Measurements from ENCODE around the gene PON2. TPM values are rescaled to one million over a fixed set of nuclear protein-coding genes. Genes with fewer than 3 reads are reported as not detected.

Gene PON2
- total and polyA plus RNA-seq, 2 of the 13 experiments (the other 11 are each of a cell fraction or from before 2014, with no cell fraction given), result 202 to 217 TPM

DNA sequence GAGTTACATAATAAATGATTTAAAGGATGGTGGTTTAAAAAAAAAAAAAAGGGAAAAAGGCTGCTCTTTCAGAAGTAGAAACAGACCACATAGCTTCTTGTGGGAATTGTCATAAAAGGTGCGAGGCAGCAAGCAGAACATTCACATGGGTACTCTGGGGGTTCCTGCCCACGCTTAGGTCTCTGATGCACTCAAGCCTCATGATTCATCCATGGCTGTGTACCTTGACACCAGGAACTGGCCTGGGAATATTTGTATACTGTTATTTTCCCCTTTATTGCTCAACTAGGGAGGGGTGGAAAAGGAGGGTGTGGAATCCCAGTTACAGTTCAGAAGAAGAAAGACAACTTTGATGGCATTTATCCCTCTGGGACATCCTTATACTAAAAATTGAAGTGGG is 4.0 kb downstream of the PON2 start (continued):
- no peak for TF ChIP-seq NFRKB (IDR thresholded peaks at IDR 0.05)
- peak; percentile 80; the same call in 1 of the 2 replicates for TF ChIP-seq ZNF644 (CRISPR knock-in tag; IDR thresholded peaks at IDR 0.05; ENCODE audit: low read depth)
- peak; percentile 60; the same call in 1 of the 2 replicates for TF ChIP-seq MED1 (CRISPR knock-in tag; IDR thresholded peaks at IDR 0.05)
- no peak for TF ChIP-seq ZBTB7A (CRISPR knock-in tag; IDR thresholded peaks at IDR 0.05)
- TF ChIP-seq, protein P1, sequence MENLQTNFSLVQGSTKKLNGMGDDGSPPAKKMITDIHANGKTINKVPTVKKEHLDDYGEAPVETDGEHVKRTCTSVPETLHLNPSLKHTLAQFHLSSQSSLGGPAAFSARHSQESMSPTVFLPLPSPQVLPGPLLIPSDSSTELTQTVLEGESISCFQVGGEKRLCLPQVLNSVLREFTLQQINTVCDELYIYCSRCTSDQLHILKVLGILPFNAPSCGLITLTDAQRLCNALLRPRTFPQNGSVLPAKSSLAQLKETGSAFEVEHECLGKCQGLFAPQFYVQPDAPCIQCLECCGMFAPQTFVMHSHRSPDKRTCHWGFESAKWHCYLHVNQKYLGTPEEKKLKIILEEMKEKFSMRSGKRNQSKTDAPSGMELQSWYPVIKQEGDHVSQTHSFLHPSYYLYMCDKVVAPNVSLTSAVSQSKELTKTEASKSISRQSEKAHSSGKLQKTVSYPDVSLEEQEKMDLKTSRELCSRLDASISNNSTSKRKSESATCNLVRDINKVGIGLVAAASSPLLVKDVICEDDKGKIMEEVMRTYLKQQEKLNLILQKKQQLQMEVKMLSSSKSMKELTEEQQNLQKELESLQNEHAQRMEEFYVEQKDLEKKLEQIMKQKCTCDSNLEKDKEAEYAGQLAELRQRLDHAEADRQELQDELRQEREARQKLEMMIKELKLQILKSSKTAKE (CRISPR knock-in tag; IDR thresholded peaks at IDR 0.05; ENCODE audit: borderline replicate concordance), result no peak
- peak; percentile 32; the same call in 1 of the 3 replicates for TF ChIP-seq MXI1 (IDR thresholded peaks at IDR 0.05; ENCODE audit: borderline replicate concordance, low read depth, low read length)
- TF ChIP-seq, protein P2, sequence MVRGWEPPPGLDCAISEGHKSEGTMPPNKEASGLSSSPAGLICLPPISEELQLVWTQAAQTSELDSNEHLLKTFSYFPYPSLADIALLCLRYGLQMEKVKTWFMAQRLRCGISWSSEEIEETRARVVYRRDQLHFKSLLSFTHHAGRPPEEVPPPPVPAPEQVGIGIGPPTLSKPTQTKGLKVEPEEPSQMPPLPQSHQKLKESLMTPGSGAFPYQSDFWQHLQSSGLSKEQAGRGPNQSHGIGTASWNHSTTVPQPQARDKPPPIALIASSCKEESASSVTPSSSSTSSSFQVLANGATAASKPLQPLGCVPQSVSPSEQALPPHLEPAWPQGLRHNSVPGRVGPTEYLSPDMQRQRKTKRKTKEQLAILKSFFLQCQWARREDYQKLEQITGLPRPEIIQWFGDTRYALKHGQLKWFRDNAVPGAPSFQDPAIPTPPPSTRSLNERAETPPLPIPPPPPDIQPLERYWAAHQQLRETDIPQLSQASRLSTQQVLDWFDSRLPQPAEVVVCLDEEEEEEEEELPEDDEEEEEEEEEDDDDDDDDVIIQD (CRISPR knock-in tag; IDR thresholded peaks at IDR 0.05; ENCODE audit: low read depth), result peak; percentile 61; the same call in 1 of the 2 replicates
- no peak for TF ChIP-seq MEIS2 (CRISPR knock-in tag; IDR thresholded peaks at IDR 0.05)
- TF ChIP-seq, protein P3, sequence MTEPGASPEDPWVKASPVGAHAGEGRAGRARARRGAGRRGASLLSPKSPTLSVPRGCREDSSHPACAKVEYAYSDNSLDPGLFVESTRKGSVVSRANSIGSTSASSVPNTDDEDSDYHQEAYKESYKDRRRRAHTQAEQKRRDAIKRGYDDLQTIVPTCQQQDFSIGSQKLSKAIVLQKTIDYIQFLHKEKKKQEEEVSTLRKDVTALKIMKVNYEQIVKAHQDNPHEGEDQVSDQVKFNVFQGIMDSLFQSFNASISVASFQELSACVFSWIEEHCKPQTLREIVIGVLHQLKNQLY (CRISPR knock-in tag; IDR thresholded peaks at IDR 0.05), result no peak
- TF ChIP-seq, protein P4, sequence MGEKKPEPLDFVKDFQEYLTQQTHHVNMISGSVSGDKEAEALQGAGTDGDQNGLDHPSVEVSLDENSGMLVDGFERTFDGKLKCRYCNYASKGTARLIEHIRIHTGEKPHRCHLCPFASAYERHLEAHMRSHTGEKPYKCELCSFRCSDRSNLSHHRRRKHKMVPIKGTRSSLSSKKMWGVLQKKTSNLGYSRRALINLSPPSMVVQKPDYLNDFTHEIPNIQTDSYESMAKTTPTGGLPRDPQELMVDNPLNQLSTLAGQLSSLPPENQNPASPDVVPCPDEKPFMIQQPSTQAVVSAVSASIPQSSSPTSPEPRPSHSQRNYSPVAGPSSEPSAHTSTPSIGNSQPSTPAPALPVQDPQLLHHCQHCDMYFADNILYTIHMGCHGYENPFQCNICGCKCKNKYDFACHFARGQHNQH (CRISPR knock-in tag; IDR thresholded peaks at IDR 0.05), result peak; percentile 56; the same call in 1 of the 2 replicates
- TF ChIP-seq, protein P5, sequence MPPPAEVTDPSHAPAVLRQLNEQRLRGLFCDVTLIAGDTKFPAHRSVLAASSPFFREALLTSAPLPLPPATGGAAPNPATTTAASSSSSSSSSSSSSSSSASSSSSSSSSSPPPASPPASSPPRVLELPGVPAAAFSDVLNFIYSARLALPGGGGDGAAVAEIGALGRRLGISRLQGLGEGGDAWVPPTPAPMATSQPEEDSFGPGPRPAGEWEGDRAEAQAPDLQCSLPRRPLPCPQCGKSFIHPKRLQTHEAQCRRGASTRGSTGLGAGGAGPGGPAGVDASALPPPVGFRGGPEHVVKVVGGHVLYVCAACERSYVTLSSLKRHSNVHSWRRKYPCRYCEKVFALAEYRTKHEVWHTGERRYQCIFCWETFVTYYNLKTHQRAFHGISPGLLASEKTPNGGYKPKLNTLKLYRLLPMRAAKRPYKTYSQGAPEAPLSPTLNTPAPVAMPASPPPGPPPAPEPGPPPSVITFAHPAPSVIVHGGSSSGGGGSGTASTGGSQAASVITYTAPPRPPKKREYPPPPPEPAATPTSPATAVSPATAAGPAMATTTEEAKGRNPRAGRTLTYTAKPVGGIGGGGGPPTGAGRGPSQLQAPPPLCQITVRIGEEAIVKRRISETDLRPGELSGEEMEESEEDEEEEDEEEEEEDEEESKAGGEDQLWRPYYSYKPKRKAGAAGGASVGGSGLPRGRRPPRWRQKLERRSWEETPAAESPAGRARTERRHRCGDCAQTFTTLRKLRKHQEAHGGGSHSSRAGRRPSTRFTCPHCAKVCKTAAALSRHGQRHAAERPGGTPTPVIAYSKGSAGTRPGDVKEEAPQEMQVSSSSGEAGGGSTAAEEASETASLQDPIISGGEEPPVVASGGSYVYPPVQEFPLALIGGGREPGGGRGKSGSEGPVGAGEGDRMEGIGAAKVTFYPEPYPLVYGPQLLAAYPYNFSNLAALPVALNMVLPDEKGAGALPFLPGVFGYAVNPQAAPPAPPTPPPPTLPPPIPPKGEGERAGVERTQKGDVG (CRISPR knock-in tag; IDR thresholded peaks at IDR 0.05; ENCODE audit: borderline replicate concordance), result no peak
- TF ChIP-seq HOXA5 (CRISPR knock-in tag; IDR thresholded peaks at IDR 0.05), result no peak
- TF ChIP-seq SRSF4 (IDR thresholded peaks at IDR 0.05; ENCODE audit: low read depth, low read length, poor library complexity, severe bottlenecking), result no peak
- no peak for TF ChIP-seq ZNF496 (CRISPR knock-in tag; IDR thresholded peaks at IDR 0.05; ENCODE audit: insufficient replicate concordance)
- no peak for TF ChIP-seq GABPA (IDR thresholded peaks at IDR 0.05; ENCODE audit: low read depth, low read length)
- no peak for TF ChIP-seq GABPA (CRISPR knock-in tag; IDR thresholded peaks at IDR 0.05; ENCODE audit: low read depth)
- TF ChIP-seq, protein P6, sequence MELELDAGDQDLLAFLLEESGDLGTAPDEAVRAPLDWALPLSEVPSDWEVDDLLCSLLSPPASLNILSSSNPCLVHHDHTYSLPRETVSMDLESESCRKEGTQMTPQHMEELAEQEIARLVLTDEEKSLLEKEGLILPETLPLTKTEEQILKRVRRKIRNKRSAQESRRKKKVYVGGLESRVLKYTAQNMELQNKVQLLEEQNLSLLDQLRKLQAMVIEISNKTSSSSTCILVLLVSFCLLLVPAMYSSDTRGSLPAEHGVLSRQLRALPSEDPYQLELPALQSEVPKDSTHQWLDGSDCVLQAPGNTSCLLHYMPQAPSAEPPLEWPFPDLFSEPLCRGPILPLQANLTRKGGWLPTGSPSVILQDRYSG (CRISPR knock-in tag; IDR thresholded peaks at IDR 0.05), result no peak
- TF ChIP-seq SRSF1 (optimal IDR thresholded peaks at IDR 0.05; ENCODE audit: low read depth, low read length), result no peak
- TF ChIP-seq STAG1 (CRISPR knock-in tag; IDR thresholded peaks at IDR 0.05), result no peak

All from HepG2 (cell line).